A673 (cell line): ENCODE data around the gene HOATZ. TPM values are rescaled to one million over a fixed set of nuclear protein-coding genes. Genes with fewer than 3 reads are reported as not detected.

Experiments
- BruUV-seq: library from RNA; stranded (reverse); fragments of 400-500 nt; replicated peaks from 2 replicates; lab custom pipeline; 2021; lab: Mats Ljungman, UMichigan
- CTCF ChIA-PET: fragments of 300-600 bp; sonication (Branson Sonifier 250); formaldehyde crosslinking; loops from one replicate; lab custom pipeline; 2022; ENCODE audit warnings: antibody characterized with exemption; lab: Charles Lee
- POLR2A ChIA-PET: fragments of 300-600 bp; sonication (Branson Sonifier 250); formaldehyde crosslinking; loops from one replicate; lab custom pipeline; 2022; ENCODE audit warnings: antibody characterized with exemption; ENCODE audit not compliant: low non-redundant PET; lab: Charles Lee
- DNase-seq: peaks from one replicate; pipeline ENCODE4 v3.0.0-alpha.2; 2015; ENCODE audit warnings: low spot score
- H3K27ac ChIP-seq: fragments of 200-600 bp; sonication (generic); 2 replicates; pipeline ENCODE4 v1.5.1; 2016; ENCODE audit warnings: mixed run types, low read depth, mild to moderate bottlenecking, mixed read lengths, antibody characterized with exemption, low read length; ENCODE audit not compliant: poor library complexity, severe bottlenecking
- H3K27me3 ChIP-seq: fragments of 200-600 bp; sonication (generic); replicated peaks from 2 replicates; pipeline ENCODE4 v1.6.1; 2017; ENCODE audit warnings: mixed run types, low read depth, mild to moderate bottlenecking, mixed read lengths, antibody characterized with exemption, low read length; ENCODE audit not compliant: insufficient read depth, poor library complexity
- H3K36me3 ChIP-seq: fragments of 200-600 bp; sonication (generic); 2 replicates; pipeline ENCODE4 v1.6.1; 2016; ENCODE audit warnings: mixed run types, mild to moderate bottlenecking, mixed read lengths, antibody characterized with exemption, low read length; ENCODE audit not compliant: insufficient read depth, poor library complexity, severe bottlenecking
- H3K4me1 ChIP-seq: fragments of 200-600 bp; sonication (generic); 2 replicates; pipeline ENCODE4 v1.6.1; 2017; ENCODE audit warnings: mixed run types, mild to moderate bottlenecking, mixed read lengths, antibody characterized with exemption, low read length; ENCODE audit not compliant: insufficient read depth, poor library complexity, severe bottlenecking
- H3K4me3 ChIP-seq: fragments of 200-600 bp; sonication (generic); 2 replicates; pipeline ENCODE4 v1.5.1; 2016; ENCODE audit warnings: low read depth, mixed run types, mild to moderate bottlenecking, mixed read lengths, low read length; ENCODE audit not compliant: poor library complexity, severe bottlenecking
- H3K9me3 ChIP-seq: fragments of 200-600 bp; sonication (generic); 2 replicates; pipeline ENCODE4 v1.6.1; 2016; ENCODE audit warnings: mixed run types, low read depth, mild to moderate bottlenecking, mixed read lengths, antibody characterized with exemption, low read length; ENCODE audit not compliant: poor library complexity, severe bottlenecking
- CTCF ChIP-seq: fragments of 300-800, 200-600 bp; sonication (generic); conservative IDR thresholded peaks from 2 replicates; pipeline ENCODE4 v1.5.1; 2017; ENCODE audit warnings: low read depth, mild to moderate bottlenecking, antibody characterized with exemption, low read length, moderate library complexity, mixed read lengths
- EZH2 ChIP-seq: fragments of 200-600 bp; sonication (generic); IDR thresholded peaks from 2 replicates; pipeline ENCODE4 v1.6.1; 2017; ENCODE audit warnings: borderline replicate concordance, low read depth, mild to moderate bottlenecking, mixed read lengths, antibody characterized with exemption, low read length; ENCODE audit not compliant: poor library complexity, severe bottlenecking
- intact Hi-C: fragments of 100-400 bp; cut with micrococcal nuclease; formaldehyde crosslinking; loops from one replicate; pipeline ENCODE4 v1.10.0; 2022; ENCODE audit not compliant: unreplicated experiment
- total RNA-seq: library from RNA; stranded (reverse); gene quantifications from 2 replicates; pipeline ENCODE4 v1.2.3, GENCODE V29; 2021

Gene HOATZ
- total RNA-seq, 1 experiment from 2014 or later = 0.58 TPM

- DNase-seq = no peak
- CTCF ChIA-PET = no interaction called here
- no TSS peak for BruUV-seq
These were observed 33.9 kb downstream of the HOATZ start for GRCh38 chr11:111548525-111548924.

GRCh38 chr11:111549196-111549868 is 34.8 kb downstream of the HOATZ start:
- no TSS peak for BruUV-seq
- CTCF ChIA-PET = no interaction called here

More at GRCh38 chr11:111548525-111548924, 33.9 kb downstream of the HOATZ start:
- Histone ChIP-seq H3K9me3 (no peaks in the 10 kb centered on the region), H3K4me1 (no peaks in the 10 kb centered on the region), H3K36me3 (no peaks in the 10 kb centered on the region), H3K4me3 (no peak overlapping the region), H3K27ac (no peak overlapping the region), H3K27me3 (no peaks in the 10 kb centered on the region)
- intact Hi-C loops = no loop called here
- POLR2A ChIA-PET = no interaction called here
- no peak for TF ChIP-seq CTCF
- TF ChIP-seq EZH2 = no peak

GRCh38 chr11:111549869-111550203 is 35.3 kb downstream of the HOATZ start:
- ChIA-PET CTCF (no interaction called here), POLR2A (no interaction called here)
- Histone ChIP-seq H3K9me3 (no peaks in the 10 kb centered on the region), H3K27ac (no peak overlapping the region), H3K27me3 (no peaks in the 10 kb centered on the region), H3K4me1 (no peaks in the 10 kb centered on the region), H3K4me3 (no peak overlapping the region), H3K36me3 (no peaks in the 10 kb centered on the region)
- no peak for DNase-seq
- intact Hi-C loops = no loop called here
- no peak for TF ChIP-seq CTCF
- no peak for TF ChIP-seq EZH2
- BruUV-seq = no TSS peak

More at GRCh38 chr11:111549196-111549868, 34.8 kb downstream of the HOATZ start:
- no peak for DNase-seq
- H3K4me1 ChIP-seq = no peaks in the 10 kb centered on the region
- TF ChIP-seq EZH2 = no peak
- TF ChIP-seq CTCF = no peak
- no peak overlapping the region for H3K27ac ChIP-seq
- no peaks in the 10 kb centered on the region for H3K9me3 ChIP-seq
- no peak overlapping the region for H3K4me3 ChIP-seq
- no peaks in the 10 kb centered on the region for H3K27me3 ChIP-seq
- POLR2A ChIA-PET = no interaction called here
- no peaks in the 10 kb centered on the region for H3K36me3 ChIP-seq
- intact Hi-C loops = no loop called here
